ENCODE results near the gene MCC. TPM values are rescaled to one million over a fixed set of nuclear protein-coding genes. Genes with fewer than 3 reads are reported as not detected.

Gene MCC
- total RNA-seq, 1 donor from 2014 or later = 20.6 TPM

- Histone ChIP-seq H3K36me3 (no peaks in the 10 kb centered on the region), H3K27ac (no peak overlapping the region), H3K4me1 (peaks cover 15% of the 10 kb centered on the region), H3K4me3 (no peak overlapping the region), H3K27me3 (ENCODE audit: low read depth) (no peaks in the 10 kb centered on the region), H3K9me3 (no peaks in the 10 kb centered on the region)
- no peak for ATAC-seq
- no peak for DNase-seq
- intact Hi-C loops (cut with DNase I) = no loop called here
- TF ChIP-seq CTCF (IDR thresholded peaks at IDR 0.05) = no peak
Measured at GRCh38 chr5:113090336-113091106, 397.7 kb downstream of the MCC start.

- H3K27ac ChIP-seq = no peak overlapping the region
- no peak for TF ChIP-seq CTCF (IDR thresholded peaks at IDR 0.05)
- H3K4me1 ChIP-seq = peaks cover 15% of the 10 kb centered on the region
- H3K36me3 ChIP-seq = peaks cover 2% of the 10 kb centered on the region
- ATAC-seq = no peak
- no peaks in the 10 kb centered on the region for H3K27me3 ChIP-seq (ENCODE audit: low read depth)
- DNase-seq = no peak
- intact Hi-C loops (cut with DNase I) = no loop called here
- no peak overlapping the region for H3K4me3 ChIP-seq
- H3K9me3 ChIP-seq = no peaks in the 10 kb centered on the region
Measured at GRCh38 chr5:113089653-113090335, 398.5 kb downstream of the MCC start.

GRCh38 chr5:113087976-113088514 is 400.2 kb downstream of the MCC start:
- no peaks in the 10 kb centered on the region for H3K27me3 ChIP-seq (ENCODE audit: low read depth)
- H3K27ac ChIP-seq = no peak overlapping the region
- H3K4me1 ChIP-seq = peaks cover 15% of the 10 kb centered on the region
- no peak for ATAC-seq
- no peak for DNase-seq
- H3K9me3 ChIP-seq = no peaks in the 10 kb centered on the region
- intact Hi-C loops (cut with DNase I) = no loop called here
- no peak for TF ChIP-seq CTCF (IDR thresholded peaks at IDR 0.05)
- peaks cover 14% of the 10 kb centered on the region for H3K36me3 ChIP-seq
- H3K4me3 ChIP-seq = no peak overlapping the region

GRCh38 chr5:113085880-113086409 is 402.3 kb downstream of the MCC start:
- DNase-seq = no peak
- H3K27me3 ChIP-seq (ENCODE audit: low read depth) = no peaks in the 10 kb centered on the region
- no peak overlapping the region for H3K27ac ChIP-seq
- H3K4me1 ChIP-seq = peaks cover 13% of the 10 kb centered on the region
- intact Hi-C loops (cut with DNase I) = no loop called here
- no peak for TF ChIP-seq CTCF (IDR thresholded peaks at IDR 0.05)
- peaks cover 25% of the 10 kb centered on the region for H3K36me3 ChIP-seq
- H3K9me3 ChIP-seq = no peaks in the 10 kb centered on the region
- no peak overlapping the region for H3K4me3 ChIP-seq
- ATAC-seq = no peak

- Histone ChIP-seq H3K36me3 (peaks cover 25% of the 10 kb centered on the region), H3K27me3 (ENCODE audit: low read depth) (no peaks in the 10 kb centered on the region), H3K4me1 (peaks cover 4% of the 10 kb centered on the region), H3K4me3 (no peak overlapping the region), H3K9me3 (no peaks in the 10 kb centered on the region), H3K27ac (no peak overlapping the region)
- no peak for ATAC-seq
- no peak for DNase-seq
- no peak for TF ChIP-seq CTCF (IDR thresholded peaks at IDR 0.05)
- intact Hi-C loops (cut with DNase I) = no loop called here
Measured at GRCh38 chr5:113085084-113085414, 403.2 kb downstream of the MCC start.
